Smooth muscle cell of trachea (primary cell): ENCODE data around the gene OR1A2. TPM values are rescaled to one million over a fixed set of nuclear protein-coding genes. Genes with fewer than 3 reads are reported as not detected.

Experiments used
- total RNA-seq: library from RNA; depleted of rRNA; stranded (reverse); fragments of >200 nt; gene quantifications from 2 replicates; pipeline ENCODE4 v1.2.1, GENCODE V29; 2014

The OR1A2 gene, protein sequence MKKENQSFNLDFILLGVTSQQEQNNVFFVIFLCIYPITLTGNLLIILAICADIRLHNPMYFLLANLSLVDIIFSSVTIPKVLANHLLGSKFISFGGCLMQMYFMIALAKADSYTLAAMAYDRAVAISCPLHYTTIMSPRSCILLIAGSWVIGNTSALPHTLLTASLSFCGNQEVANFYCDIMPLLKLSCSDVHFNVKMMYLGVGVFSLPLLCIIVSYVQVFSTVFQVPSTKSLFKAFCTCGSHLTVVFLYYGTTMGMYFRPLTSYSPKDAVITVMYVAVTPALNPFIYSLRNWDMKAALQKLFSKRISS
- not detected in 2 replicates for total RNA-seq

GRCh38 chr17:3197219-3197618 is at the start of gene OR1A2:
TSS of gene OR1A2 (plus strand) at chr17:3197519. CDS start at chr17:3197519, 0 bp downstream.

GRCh38 chr17:3207367-3207766 is 10.0 kb downstream of the OR1A2 start, which contains the start of gene OR1A1:
TSS of gene OR1A1 (plus strand) at chr17:3207667. CDS start at chr17:3215621, 7,954 bp downstream.

Other genes with a start within 250 kb of the OR1A2 start
- not detected in 2 replicates for gene OR1D5, start 133.9 kb upstream of the OR1A2 start, total RNA-seq
- not detected in 2 replicates for gene OR1D2, start 93.1 kb upstream of the OR1A2 start, total RNA-seq
- gene OR1G1, start 70.0 kb upstream of the OR1A2 start, total RNA-seq, result not detected in 2 replicates
- gene OR1A1, start 10.1 kb downstream of the OR1A2 start, total RNA-seq, result not detected in 2 replicates
- gene OR3A1, start 100.8 kb downstream of the OR1A2 start, total RNA-seq, result 0.17 TPM in 1 of 2 replicates, not detected in the other
- gene OR3A2, start 188.8 kb downstream of the OR1A2 start, total RNA-seq, result 0.50 TPM in 1 of 2 replicates, not detected in the other
- gene OR1E1, start 200.9 kb downstream of the OR1A2 start, total RNA-seq, result 0.17 TPM in 1 of 2 replicates, not detected in the other
- not detected in 2 replicates for gene OR3A3, start 213.9 kb downstream of the OR1A2 start, total RNA-seq
- gene OR1E2, start 236.3 kb downstream of the OR1A2 start, total RNA-seq, result not detected in 2 replicates